OCI-LY1 (cell line): ENCODE measurements around the gene RAB7A.

Experiments used
- H2AFZ ChIP-seq: fragments of 200-600 bp; sonication (generic), shearing (Covaris generic); 2 replicates; pipeline ENCODE4 v1.6.0; 2014; ENCODE audit warnings: antibody characterized with exemption, mild to moderate bottlenecking, low read length
- H3F3A ChIP-seq: fragments of 200-600 bp; sonication (generic), shearing (Covaris generic); 2 replicates; pipeline ENCODE4 v1.6.0; 2014; ENCODE audit warnings: mild to moderate bottlenecking, antibody characterized with exemption, low read length, moderate library complexity; ENCODE audit not compliant: insufficient read depth
- H3K27ac ChIP-seq: fragments of 200-600 bp; sonication (generic); 2 replicates; pipeline ENCODE4 v1.5.1; 2014; ENCODE audit warnings: low read length, mixed run types, mild to moderate bottlenecking, low read depth; ENCODE audit not compliant: poor library complexity, severe bottlenecking
- H3K27me3 ChIP-seq: fragments of 200-600 bp; sonication (generic); 2 replicates; pipeline ENCODE4 v1.6.0; 2014; ENCODE audit warnings: antibody characterized with exemption, mild to moderate bottlenecking, low read length, moderate library complexity; ENCODE audit not compliant: insufficient read depth
- H3K36me3 ChIP-seq: fragments of 200-600 bp; sonication (generic); 2 replicates; pipeline ENCODE4 v1.6.1; 2014; ENCODE audit warnings: mild to moderate bottlenecking, antibody characterized with exemption, low read length, moderate library complexity, mixed read lengths; ENCODE audit not compliant: insufficient read depth
- H3K4me1 ChIP-seq: fragments of 200-600 bp; sonication (generic); 2 replicates; pipeline ENCODE4 v1.5.1; 2014; ENCODE audit warnings: mild to moderate bottlenecking, low read length, moderate library complexity; ENCODE audit not compliant: insufficient read depth, severe bottlenecking
- H3K4me2 ChIP-seq: fragments of 200-600 bp; sonication (generic), shearing (Covaris generic); 2 replicates; pipeline ENCODE4 v1.6.1; 2014; ENCODE audit warnings: low read length
- H3K4me3 ChIP-seq: fragments of 200-600 bp; sonication (generic); 2 replicates; pipeline ENCODE4 v1.5.1; 2014; ENCODE audit warnings: low read length, low read depth, mild to moderate bottlenecking, mixed read lengths; ENCODE audit not compliant: poor library complexity, severe bottlenecking
- H3K79me2 ChIP-seq: fragments of 200-600 bp; shearing (Covaris generic); 2 replicates; pipeline ENCODE4 v1.6.1; 2016; ENCODE audit warnings: mixed run types, low read length, mixed read lengths; ENCODE audit not compliant: insufficient read depth
- H3K9ac ChIP-seq: fragments of 200-600 bp; sonication (generic), shearing (Covaris generic); 2 replicates; pipeline ENCODE4 v1.6.1; 2014; ENCODE audit warnings: mild to moderate bottlenecking, low read length, mixed read lengths
- H3K9me2 ChIP-seq: fragments of 200-600 bp; sonication (generic), shearing (Covaris generic); 2 replicates; pipeline ENCODE4 v1.6.1; 2014; ENCODE audit warnings: low read depth, mild to moderate bottlenecking, low read length, mixed read lengths
- H3K9me3 ChIP-seq: fragments of 200-600 bp; shearing (Covaris generic); 2 replicates; pipeline ENCODE4 v1.6.1; 2014; ENCODE audit warnings: low read length, mixed read lengths
- H4K20me1 ChIP-seq: fragments of 200-600 bp; sonication (generic), shearing (Covaris generic); 2 replicates; pipeline ENCODE4 v1.6.0; 2016; ENCODE audit warnings: mild to moderate bottlenecking, low read length; ENCODE audit not compliant: insufficient read depth
- CTCF ChIP-seq: fragments of 200-600 bp; sonication (generic), shearing (Covaris generic); IDR thresholded peaks from 2 replicates; pipeline ENCODE4 v1.5.1; 2017; ENCODE audit warnings: mild to moderate bottlenecking, antibody characterized with exemption, low read length, moderate library complexity, mixed read lengths
- EZH2 ChIP-seq: fragments of 200-600 bp; sonication (generic), shearing (Covaris generic); IDR thresholded peaks from 2 replicates; pipeline ENCODE4 v1.8.0; 2017; ENCODE audit warnings: borderline replicate concordance, mixed run types, mild to moderate bottlenecking, antibody characterized with exemption, low read length, moderate library complexity, mixed read lengths

Gene RAB7A

GRCh38 chr3:128858167-128858566 is 132.2 kb downstream of the RAB7A start:
- Histone ChIP-seq H3K4me3 (no peak overlapping the region), H4K20me1 (no peaks in the 10 kb centered on the region), H3K79me2 (no peaks in the 10 kb centered on the region), H3F3A (no peaks in the 10 kb centered on the region), H2AFZ (no peak overlapping the region), H3K4me1 (no peaks in the 10 kb centered on the region), H3K4me2 (no peak overlapping the region), H3K9me2 (no peaks in the 10 kb centered on the region), H3K27ac (no peak overlapping the region), H3K36me3 (peaks cover 23% of the 10 kb centered on the region; the same call in 1 of the 2 replicates), H3K9ac (no peak overlapping the region), H3K27me3 (peaks cover 8% of the 10 kb centered on the region; the same call in 1 of the 2 replicates), H3K9me3 (peaks cover 49% of the 10 kb centered on the region)
- no peak for TF ChIP-seq EZH2
- no peak for TF ChIP-seq CTCF

GRCh38 chr3:128859630-128860029 is 133.6 kb downstream of the RAB7A start:
- no peak overlapping the region for H3K9ac ChIP-seq
- no peak overlapping the region for H3K4me3 ChIP-seq
- H4K20me1 ChIP-seq, result no peaks in the 10 kb centered on the region
- H3K9me3 ChIP-seq, result peaks cover 43% of the 10 kb centered on the region
- no peaks in the 10 kb centered on the region for H3K9me2 ChIP-seq
- TF ChIP-seq EZH2 (no peak), CTCF (no peak)
- no peak overlapping the region for H3K4me2 ChIP-seq
- peaks cover 23% of the 10 kb centered on the region; the same call in 1 of the 2 replicates for H3K36me3 ChIP-seq
- H3K4me1 ChIP-seq, result no peaks in the 10 kb centered on the region
- no peak overlapping the region for H2AFZ ChIP-seq
- no peaks in the 10 kb centered on the region for H3F3A ChIP-seq
- peaks cover 8% of the 10 kb centered on the region; the same call in 1 of the 2 replicates for H3K27me3 ChIP-seq
- H3K79me2 ChIP-seq, result no peaks in the 10 kb centered on the region
- no peak overlapping the region for H3K27ac ChIP-seq

- Histone ChIP-seq H3K79me2 (no peaks in the 10 kb centered on the region), H3K4me1 (no peaks in the 10 kb centered on the region), H3K36me3 (peaks cover 23% of the 10 kb centered on the region; the same call in 1 of the 2 replicates), H4K20me1 (no peaks in the 10 kb centered on the region), H3K9me3 (peaks cover 33% of the 10 kb centered on the region), H3F3A (no peaks in the 10 kb centered on the region), H3K27ac (no peak overlapping the region), H3K9ac (no peak overlapping the region), H3K4me2 (no peak overlapping the region), H3K27me3 (no peaks in the 10 kb centered on the region), H3K4me3 (no peak overlapping the region), H2AFZ (no peak overlapping the region), H3K9me2 (no peaks in the 10 kb centered on the region)
- no peak for TF ChIP-seq EZH2
- TF ChIP-seq CTCF, result no peak
These were observed 135.5 kb downstream of the RAB7A start for GRCh38 chr3:128861491-128861890.
